ENCODE measurements around the gene LLCFC1.

LLCFC1 gene

DNA sequence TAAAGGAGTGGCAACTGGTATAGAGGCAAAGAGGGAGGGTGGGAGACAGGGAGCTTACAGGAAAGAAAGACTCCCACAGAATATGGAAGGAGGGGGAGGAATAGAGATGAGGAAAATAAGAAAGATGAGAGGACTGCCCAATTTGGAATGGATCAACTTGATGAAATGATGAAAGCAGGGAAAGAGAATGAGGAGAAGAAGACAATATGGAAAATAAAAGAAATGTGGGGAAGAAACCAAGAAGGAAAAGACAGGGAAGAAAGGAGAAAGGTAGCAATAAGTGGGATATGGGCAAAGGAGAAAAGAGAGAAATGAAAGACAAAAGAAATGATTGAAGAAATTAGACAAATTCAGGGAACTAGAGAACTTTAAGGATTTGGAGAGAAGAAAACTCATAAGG is 19.9 kb downstream of the LLCFC1 start:
- TF ChIP-seq, protein P1, sequence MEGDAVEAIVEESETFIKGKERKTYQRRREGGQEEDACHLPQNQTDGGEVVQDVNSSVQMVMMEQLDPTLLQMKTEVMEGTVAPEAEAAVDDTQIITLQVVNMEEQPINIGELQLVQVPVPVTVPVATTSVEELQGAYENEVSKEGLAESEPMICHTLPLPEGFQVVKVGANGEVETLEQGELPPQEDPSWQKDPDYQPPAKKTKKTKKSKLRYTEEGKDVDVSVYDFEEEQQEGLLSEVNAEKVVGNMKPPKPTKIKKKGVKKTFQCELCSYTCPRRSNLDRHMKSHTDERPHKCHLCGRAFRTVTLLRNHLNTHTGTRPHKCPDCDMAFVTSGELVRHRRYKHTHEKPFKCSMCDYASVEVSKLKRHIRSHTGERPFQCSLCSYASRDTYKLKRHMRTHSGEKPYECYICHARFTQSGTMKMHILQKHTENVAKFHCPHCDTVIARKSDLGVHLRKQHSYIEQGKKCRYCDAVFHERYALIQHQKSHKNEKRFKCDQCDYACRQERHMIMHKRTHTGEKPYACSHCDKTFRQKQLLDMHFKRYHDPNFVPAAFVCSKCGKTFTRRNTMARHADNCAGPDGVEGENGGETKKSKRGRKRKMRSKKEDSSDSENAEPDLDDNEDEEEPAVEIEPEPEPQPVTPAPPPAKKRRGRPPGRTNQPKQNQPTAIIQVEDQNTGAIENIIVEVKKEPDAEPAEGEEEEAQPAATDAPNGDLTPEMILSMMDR (IDR thresholded peaks at IDR 0.05; ENCODE audit: control insufficient read depth, insufficient read depth, low read depth, low read length, missing control alignments) = no peak
- no peak overlapping the region for H3K4me3 ChIP-seq (ENCODE audit: control insufficient read depth, low read depth, low read length)
- no peak for DNase-seq (ENCODE audit: low read depth)

DNA sequence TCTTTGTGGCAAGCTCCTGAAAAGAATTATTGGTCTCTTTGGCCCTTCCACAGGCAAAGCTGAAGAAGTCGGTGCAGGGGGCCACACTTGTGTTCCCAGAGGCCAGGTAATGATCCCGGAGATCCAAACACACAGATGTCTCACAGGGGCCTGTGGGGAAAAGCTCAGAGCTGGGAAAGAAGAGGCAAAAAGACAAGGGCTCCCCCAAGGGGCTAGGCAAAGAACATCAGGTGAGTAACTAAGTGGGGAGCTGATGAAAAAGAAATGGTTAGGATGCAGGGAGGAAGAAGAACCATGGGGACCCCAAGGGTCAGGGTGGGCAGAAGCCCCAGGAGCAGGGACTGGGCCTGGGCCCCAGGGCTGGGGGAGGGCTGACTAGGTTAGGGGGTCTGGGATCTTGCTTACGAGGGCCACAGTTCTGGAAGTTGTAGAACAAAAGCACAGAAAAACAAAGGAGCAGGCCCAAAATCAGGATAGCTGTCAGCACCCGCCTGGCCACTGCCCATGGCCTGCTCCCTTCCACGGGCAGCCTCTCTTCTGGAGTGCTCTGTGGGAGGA is 21.8 kb downstream of the LLCFC1 start:
- H3K4me3 ChIP-seq (ENCODE audit: control insufficient read depth, low read depth, low read length) = no peak overlapping the region
- TF ChIP-seq, protein P1 (IDR thresholded peaks at IDR 0.05; ENCODE audit: control insufficient read depth, insufficient read depth, low read depth, low read length, missing control alignments) = no peak
- DNase-seq (ENCODE audit: low read depth) = no peak

DNA sequence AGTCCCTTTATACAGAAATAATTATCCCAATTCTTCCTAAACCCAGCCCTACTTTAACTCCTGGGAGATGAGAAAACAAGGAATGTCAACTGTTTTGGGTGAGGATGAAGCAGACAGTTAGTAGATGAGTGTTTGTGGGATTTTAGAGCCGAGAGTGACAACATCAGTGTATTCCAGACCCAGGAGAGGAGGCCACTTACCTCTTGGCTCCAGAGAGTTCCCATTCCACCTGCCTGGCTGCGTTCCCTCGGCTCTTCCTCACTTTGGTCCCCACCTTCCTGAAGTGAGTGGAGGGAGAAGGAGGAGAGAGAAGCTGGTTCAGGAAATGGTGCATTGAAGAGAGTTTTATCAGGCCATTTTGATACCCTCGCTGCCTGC is 22.3 kb downstream of the LLCFC1 start:
- DNase-seq (ENCODE audit: low read depth) = no peak
- TF ChIP-seq, protein P1 (IDR thresholded peaks at IDR 0.05; ENCODE audit: control insufficient read depth, insufficient read depth, low read depth, low read length, missing control alignments) = no peak
- H3K4me3 ChIP-seq (ENCODE audit: control insufficient read depth, low read depth, low read length) = no peak overlapping the region

DNA sequence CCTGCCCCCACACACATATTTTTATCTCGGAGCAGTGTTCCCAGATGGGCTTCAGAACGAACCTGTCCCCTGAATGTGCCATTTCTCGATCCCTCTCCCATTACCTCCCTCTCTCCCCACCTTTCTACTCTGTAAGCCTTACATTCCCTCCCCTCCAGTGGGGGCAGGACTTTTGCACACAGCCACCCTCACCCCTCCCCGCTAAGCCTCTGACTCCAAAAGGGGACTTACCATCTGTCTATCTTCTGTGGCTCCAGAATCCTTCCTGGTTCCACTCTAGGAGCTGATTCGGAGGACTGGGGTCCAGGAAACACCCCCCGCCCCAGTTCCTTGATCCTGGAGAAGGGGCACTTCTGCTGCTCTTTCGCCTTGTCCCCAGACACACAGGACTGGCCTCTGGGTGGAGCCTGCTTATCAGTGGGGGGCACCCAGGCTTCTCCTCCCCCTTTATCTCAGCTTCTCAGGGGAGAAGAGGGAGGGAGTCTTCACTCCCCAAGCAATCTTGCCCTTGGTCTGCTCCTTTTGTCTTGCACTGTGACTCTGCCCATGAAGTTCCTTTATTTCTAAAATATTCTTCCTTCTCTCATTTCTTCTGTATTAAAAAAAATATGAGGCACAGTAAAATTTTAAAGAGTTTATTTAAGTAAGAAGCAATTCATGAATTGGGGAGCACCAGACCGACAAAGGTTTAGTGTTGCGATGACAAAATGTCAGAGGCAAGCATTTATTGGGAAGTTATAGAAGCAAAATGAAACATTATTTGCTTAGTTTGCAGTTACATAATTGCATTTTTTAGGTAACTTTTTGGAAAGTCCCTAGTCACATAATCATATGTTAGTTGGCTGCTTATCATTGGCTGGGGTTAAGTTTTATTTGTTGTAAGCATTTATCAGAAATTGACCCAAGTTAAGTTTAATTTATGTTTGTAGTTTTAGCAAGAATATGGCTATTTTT is 23.0 kb downstream of the LLCFC1 start, which contains the start of gene KEL:
Gene KEL, minus strand, starts transcription at position 391 of the 954 bp plus-strand sequence. Its CDS starts 157 bp downstream, at position 234.
- no peak for DNase-seq (ENCODE audit: low read depth)
- H3K4me3 ChIP-seq (ENCODE audit: control insufficient read depth, low read depth, low read length) = no peak within 1 kb of the TSS
- TF ChIP-seq, protein P1 (IDR thresholded peaks at IDR 0.05; ENCODE audit: control insufficient read depth, insufficient read depth, low read depth, low read length, missing control alignments) = no peak

DNA sequence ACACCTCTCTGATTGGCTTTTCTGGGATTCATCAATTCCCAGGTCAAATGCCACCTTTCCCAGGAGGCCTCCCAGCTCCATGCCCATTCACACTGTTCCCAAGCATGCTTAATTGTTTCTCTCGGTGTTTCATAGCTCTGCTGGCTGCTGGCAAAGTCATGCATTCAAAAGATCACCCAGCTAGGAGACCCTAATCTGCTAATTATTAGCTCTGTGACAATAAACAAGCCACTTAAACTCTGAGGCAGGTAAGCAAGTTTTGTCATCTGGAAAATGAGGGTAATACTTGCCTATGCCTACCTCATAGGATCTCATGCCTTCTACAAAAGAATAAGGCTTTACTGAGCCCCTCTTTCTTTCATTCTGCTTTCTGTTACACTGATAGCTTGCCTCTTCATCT is 23.7 kb downstream of the LLCFC1 start:
- DNase-seq (ENCODE audit: low read depth) = no peak

DNA sequence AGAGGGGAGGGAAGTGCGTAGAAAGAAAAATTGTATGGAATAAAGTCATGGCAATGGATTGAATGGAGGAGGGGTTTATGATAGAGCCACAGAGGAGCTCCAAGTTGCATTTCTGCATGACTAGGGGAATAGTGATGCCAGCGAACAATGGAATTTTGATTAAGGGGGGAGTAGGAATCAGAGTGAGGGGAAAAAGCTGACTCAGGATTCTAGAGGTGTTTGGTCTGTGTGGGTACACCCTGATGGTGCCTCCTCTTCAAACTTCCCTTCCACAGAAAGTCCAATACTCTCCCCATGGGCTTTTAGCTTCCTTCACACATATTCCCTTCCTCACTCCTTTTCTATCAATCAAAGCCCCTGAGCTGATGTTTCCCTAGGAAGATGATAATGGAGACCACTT is 24.7 kb downstream of the LLCFC1 start:
- H3K4me3 ChIP-seq (ENCODE audit: control insufficient read depth, low read depth, low read length) = no peak overlapping the region
- DNase-seq (ENCODE audit: low read depth) = no peak
- TF ChIP-seq, protein P1 (IDR thresholded peaks at IDR 0.05; ENCODE audit: control insufficient read depth, insufficient read depth, low read depth, low read length, missing control alignments) = no peak

More for the DNA sequence above, 23.7 kb downstream of the LLCFC1 start:
- TF ChIP-seq, protein P1 (IDR thresholded peaks at IDR 0.05; ENCODE audit: control insufficient read depth, insufficient read depth, low read depth, low read length, missing control alignments) = no peak
- H3K4me3 ChIP-seq (ENCODE audit: control insufficient read depth, low read depth, low read length) = no peak overlapping the region
